ENCODE data around the gene PHF2.

The PHF2 gene

DNA sequence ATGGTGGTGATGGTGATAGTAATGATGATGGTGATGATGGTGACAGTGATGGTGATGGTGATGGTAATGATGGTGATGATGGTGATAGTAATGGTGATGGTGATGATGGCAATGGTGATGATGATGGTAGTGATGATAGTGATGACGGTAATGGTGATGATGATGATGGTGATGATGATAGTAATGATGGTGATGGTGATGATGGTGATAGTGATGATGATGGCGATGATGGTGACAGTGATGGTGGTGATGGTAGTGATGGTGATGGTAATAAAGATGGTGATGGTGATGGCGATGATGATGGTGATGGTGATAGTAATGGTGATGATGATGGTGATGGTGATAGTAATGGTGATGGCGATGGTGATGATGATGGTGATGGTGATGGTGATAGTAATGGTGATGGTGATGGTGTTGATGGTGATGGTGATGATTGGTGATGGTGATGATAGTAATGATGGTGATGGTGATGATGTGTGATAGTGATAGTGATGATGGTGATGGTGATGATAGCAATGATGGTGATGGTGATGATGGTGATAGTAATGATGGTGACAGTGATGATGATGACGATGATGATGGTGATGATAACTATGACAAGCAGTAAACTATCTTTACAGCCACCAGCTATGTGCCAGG is 38.6 kb downstream of the PHF2 start:
- TF ChIP-seq, protein P1, sequence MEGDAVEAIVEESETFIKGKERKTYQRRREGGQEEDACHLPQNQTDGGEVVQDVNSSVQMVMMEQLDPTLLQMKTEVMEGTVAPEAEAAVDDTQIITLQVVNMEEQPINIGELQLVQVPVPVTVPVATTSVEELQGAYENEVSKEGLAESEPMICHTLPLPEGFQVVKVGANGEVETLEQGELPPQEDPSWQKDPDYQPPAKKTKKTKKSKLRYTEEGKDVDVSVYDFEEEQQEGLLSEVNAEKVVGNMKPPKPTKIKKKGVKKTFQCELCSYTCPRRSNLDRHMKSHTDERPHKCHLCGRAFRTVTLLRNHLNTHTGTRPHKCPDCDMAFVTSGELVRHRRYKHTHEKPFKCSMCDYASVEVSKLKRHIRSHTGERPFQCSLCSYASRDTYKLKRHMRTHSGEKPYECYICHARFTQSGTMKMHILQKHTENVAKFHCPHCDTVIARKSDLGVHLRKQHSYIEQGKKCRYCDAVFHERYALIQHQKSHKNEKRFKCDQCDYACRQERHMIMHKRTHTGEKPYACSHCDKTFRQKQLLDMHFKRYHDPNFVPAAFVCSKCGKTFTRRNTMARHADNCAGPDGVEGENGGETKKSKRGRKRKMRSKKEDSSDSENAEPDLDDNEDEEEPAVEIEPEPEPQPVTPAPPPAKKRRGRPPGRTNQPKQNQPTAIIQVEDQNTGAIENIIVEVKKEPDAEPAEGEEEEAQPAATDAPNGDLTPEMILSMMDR (IDR thresholded peaks at IDR 0.05; ENCODE audit: insufficient read depth, low read depth, low read length, missing control alignments): no peak
- H3K4me3 ChIP-seq (ENCODE audit: low read depth, low read length): no peak overlapping the region
- DNase-seq (ENCODE audit: low read depth): no peak

DNA sequence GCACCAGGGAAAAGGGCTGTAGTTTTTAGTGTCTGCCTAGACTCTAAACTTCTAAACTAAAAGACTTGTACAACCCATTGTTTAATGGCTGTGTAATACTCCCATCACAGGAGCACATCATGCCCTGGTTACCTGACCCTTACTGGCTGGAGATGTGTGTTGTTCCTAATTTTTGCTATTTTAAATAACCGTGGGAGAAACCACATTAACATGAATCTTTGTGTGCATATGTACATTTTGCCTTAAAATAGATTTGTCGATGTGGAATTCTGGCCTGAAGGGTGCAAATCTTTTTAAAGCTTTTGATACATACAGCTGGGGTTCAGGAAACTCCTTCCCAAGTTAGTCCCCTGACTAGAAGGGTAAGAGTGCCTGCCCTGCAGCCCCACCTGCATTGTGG is 39.7 kb downstream of the PHF2 start:
- DNase-seq (ENCODE audit: low read depth): no peak
- TF ChIP-seq, protein P1 (IDR thresholded peaks at IDR 0.05; ENCODE audit: insufficient read depth, low read depth, low read length, missing control alignments): no peak
- H3K4me3 ChIP-seq (ENCODE audit: low read depth, low read length): no peak overlapping the region

DNA sequence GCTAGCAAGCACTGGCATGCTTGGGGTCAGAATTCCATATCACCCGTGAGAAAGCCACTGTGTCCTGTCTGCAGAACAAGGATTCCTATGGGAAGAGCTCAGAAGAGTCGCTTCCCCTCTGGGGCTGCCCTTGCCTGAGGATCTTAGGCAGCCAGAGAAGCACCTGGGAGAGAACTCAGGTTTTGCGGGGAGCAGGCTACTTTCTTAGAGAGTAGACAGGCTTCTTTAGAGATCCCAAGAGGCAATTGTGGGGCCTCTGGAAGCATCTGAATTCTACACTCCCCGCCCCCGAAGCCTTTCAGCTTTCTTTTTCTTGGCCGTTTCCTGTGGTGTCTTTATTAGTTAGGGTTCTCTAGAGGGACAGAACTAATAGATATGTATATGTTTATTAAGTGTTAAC is 40.9 kb downstream of the PHF2 start:
- TF ChIP-seq, protein P1 (IDR thresholded peaks at IDR 0.05; ENCODE audit: insufficient read depth, low read depth, low read length, missing control alignments): no peak
- H3K4me3 ChIP-seq (ENCODE audit: low read depth, low read length): no peak overlapping the region
- DNase-seq (ENCODE audit: low read depth): no peak

DNA sequence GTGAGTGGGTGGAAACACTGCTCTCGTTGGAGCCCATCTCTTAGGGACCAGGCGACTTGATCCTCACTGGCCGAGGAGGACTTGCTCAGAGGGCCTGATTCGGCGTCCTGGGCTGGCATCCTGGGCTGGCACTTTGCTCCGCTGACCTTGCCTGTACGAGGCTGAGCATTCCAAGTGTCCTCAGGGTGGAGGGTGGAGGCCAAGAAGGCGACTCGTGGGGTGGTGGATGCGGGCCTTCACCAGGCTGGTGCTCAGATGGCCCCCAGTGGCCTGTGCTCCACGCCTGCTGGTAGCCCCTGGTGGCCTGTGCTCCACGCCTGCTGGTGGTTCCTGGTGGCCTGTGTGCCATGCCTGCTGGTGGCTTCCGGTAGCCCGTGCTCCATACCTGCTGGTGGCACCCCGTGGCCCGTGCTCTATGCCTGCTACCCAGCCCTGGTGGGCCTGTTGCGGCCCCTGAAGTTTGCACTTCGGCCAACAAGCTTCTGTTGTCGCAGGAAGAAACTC is 42.9 kb downstream of the PHF2 start:
- DNase-seq (ENCODE audit: low read depth): no peak
- no peak overlapping the region for H3K4me3 ChIP-seq (ENCODE audit: low read depth, low read length)
- TF ChIP-seq, protein P1 (IDR thresholded peaks at IDR 0.05; ENCODE audit: insufficient read depth, low read depth, low read length, missing control alignments): no peak

DNA sequence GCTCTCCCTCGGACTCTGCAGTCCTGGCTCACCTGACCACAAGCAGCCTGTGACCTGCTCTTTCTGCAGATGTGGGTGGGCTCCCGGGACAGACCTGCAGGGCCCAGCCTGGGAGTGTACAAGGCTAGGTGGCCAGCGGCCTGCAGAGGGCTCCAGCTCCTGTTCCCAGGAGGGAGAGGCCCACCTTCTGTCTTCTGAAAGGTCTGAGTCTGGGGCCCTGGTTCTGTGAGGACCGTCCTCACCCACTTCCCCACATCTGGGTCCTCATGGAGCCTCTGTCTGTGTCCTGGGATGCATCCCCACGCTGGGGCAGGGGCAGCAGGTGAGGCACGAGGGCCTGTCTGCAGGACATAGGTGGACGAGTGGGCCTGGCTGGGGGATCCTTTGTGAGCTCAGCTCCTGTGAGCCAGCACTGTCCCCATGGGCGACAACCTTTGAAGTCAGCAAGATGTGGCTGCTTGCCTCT is 43.7 kb downstream of the PHF2 start:
- DNase-seq (ENCODE audit: low read depth): no peak
- H3K4me3 ChIP-seq (ENCODE audit: low read depth, low read length): no peak overlapping the region
- TF ChIP-seq, protein P1 (IDR thresholded peaks at IDR 0.05; ENCODE audit: insufficient read depth, low read depth, low read length, missing control alignments): no peak

DNA sequence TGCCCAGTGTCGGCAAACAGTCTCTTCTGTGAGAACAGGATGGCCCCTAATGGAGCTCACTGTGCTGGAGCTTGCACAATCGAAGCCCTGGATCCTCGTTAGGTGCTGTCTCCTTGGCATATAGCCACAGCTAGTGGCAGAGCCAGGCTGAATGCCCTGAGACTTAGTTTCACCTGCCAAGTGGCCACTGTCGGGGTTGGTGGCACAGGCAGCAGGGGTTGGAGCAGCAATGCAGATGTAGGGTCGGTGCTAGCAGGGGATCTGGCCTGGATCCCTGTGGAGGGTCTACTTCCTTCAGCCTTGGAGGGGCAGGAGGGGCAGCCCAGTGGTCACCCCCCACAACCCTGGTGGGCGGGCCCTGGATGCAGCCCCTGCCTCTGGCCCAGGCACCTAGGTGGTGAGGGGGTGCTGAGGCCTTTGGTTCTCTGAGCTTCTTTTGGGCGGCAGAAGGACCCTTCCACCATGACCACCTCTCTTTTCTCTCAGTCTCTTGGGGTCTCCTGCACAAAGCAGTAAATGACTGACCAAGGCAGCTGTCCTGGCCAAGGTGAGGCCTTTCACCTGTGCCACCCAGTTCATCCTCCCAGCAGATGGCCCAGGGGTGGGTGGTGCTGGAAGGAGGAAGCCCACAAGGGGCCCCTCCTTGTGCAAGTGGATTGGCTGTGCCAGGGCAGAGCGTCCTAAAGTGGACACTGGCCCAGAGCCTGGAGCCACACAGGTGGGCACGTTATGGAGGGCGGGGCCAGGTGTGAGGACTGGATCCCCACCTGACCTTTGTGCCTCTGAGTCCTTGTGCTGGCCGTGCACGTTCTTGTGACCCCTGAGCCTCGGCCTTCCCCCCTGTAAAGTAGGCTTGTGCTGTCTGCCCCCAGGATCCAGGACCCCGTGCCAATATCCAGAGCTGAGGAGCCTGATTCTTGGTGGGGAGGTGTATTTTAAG is 44.8 kb downstream of the PHF2 start:
- no peak for DNase-seq (ENCODE audit: low read depth)

More for the DNA sequence above, 44.8 kb downstream of the PHF2 start:
- H3K4me3 ChIP-seq (ENCODE audit: low read depth, low read length): no peak overlapping the region
- TF ChIP-seq, protein P1 (IDR thresholded peaks at IDR 0.05; ENCODE audit: insufficient read depth, low read depth, low read length, missing control alignments): no peak
